D341Med (cell line): Measurements from ENCODE around the gene ANXA1.

ENCODE experiments used
- DNase-seq: peaks from one replicate; pipeline ENCODE4 v3.0.0; 2012; ENCODE audit warnings: low spot score

The ANXA1 gene, protein sequence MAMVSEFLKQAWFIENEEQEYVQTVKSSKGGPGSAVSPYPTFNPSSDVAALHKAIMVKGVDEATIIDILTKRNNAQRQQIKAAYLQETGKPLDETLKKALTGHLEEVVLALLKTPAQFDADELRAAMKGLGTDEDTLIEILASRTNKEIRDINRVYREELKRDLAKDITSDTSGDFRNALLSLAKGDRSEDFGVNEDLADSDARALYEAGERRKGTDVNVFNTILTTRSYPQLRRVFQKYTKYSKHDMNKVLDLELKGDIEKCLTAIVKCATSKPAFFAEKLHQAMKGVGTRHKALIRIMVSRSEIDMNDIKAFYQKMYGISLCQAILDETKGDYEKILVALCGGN

DNA sequence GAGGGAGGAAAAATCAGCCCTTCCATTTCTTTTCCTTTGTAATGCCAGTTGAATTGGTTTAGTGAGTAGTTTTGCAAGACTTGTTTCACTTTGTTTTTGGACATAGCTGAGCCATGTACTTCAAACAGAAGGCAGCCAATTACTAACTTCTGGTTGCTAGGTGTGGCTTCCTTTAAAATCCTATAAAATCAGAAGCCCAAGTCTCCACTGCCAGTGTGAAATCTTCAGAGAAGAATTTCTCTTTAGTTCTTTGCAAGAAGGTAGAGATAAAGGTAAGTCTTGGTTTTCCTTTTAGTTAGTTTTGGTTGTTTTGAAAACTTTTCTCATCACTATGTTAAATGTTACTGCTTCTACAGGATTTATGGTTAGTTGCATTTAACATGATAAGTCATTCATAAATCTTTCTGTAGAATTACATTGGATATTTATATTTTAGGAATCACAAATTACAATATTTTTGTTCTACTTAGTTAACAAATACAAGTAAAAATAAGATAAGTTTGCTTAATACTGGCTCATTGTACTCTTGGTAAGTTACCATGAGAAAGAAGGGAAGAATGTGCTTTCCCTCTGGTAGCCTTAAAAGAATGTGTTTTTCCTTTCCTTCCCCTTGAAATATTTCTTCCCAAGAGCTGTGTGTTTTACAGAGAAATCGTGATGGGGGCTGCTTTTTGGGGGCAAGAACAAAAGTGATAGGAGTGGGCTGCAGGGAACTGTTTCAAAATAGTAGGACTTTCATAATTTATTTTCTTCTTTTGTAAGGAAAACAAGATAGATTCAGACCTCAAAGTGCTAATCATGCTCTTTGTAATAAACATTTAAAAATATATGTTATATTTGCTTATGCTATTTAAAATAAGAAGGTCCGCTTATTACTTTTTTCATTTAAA, at the start of gene ANXA1:
Gene ANXA1 (plus strand): TSS at position 213 of the 890 bp plus-strand sequence. CDS start 6,671 bp downstream, outside the sequence.
- DNase-seq: no peak

- DNase-seq: no peak
These were observed 47.3 kb upstream of the ANXA1 start for GRCh38 chr9:73104342-73104741.

DNA sequence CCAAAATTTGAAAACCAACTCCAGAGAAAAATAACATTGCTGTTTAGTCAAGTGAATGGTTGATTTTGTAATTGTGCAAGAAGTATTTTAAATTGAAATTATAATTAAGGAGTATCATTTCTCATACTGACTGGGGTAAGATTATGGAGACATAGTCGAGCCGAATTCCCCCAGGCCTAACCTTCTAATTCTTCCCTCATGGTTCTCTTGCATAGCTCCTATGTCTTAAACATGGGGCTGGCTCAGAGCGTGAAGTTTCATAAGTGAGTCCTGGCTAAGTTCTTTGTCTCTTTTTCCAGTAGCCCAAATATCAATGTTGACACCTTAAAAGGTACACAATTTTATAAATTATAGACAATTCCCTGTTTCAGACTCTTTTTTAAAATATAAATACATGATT, 46.7 kb upstream of the ANXA1 start:
- DNase-seq: no peak

DNA sequence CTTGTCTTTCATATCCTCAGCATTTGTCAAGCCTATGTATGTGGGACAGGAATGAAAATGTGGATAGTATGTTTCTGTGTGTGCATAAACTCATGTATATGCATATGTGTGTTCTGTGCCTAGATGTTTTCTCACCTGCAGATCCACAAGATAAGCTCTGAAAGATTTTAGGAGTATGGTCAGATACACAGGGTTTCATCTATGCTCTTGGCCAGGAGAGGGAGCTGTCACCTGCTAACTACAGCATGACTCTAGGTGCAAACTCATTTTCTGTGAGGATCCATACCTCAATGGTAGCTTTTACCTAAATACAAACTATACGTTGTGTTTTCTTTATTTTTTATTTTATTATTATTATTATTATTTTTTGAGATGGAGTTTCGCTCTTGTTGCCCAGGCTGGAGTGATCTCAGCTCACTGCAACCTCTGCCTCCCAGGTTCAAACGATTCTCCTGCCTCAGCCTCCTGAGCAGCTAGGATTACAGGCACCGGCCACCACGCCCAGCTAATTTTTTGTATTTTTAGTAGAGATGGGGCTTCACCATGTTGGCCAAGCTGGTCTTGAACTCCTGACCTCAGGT, 44.1 kb upstream of the ANXA1 start:
- DNase-seq: peak; percentile 44

DNA sequence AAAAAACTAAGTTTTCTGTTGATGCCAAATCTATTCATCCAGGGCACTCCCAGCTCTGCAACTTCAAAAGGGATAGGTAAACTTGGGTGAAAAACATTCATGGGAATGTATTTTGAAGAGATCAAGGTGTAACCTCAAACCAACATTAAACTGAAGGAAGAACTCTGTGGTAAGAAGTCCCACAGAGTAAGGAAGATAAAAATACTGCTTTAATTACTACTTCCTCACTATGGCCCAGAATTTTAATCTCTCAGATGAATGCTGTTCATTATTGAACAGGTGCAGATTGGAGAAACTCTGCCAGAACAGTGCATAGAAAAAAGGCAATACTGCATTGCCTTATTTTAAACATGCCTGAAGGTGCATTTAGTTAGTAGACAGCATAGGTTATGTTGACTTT, 37.6 kb upstream of the ANXA1 start:
- no peak for DNase-seq

DNA sequence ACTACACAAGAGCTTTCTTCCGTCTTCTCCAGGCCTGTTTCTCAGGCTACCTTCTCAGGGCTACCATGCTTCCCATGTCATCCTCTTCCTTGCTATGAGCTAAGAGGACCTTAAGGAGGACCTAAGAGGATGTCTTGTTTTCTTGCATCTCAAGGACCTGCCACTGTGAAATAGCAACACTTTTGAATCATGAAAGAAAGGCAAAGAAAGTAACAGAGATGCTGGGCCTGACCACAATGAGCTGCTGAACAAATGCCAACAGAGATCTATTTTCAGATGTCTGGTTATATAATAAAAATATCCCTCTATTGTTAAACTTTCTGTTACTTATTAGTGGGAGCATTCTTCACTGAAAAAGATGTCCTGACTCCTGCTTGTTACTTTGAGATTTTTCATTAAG, 36.7 kb upstream of the ANXA1 start:
- no peak for DNase-seq

DNA sequence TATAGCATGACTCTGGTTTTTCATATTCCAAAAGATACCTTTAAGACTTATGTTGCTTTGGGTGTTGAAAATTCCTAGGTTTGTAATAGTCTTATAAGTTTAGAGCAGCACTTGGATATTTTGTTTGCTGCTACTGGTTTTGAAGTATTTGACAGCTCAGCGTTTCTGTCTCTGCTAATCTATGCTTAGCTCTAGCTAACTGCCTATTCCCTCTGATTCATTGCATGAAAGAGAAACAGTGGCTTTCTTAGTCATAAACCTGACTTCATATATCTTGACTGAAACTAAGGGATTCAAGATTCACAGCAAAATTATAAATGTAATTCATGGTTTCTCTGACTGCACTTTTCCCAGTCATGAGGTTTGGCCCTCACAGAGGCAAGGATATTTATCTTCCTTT, 35.6 kb upstream of the ANXA1 start:
- no peak for DNase-seq

GRCh38 chr9:73116880-73117279, 34.8 kb upstream of the ANXA1 start:
- no peak for DNase-seq

DNA sequence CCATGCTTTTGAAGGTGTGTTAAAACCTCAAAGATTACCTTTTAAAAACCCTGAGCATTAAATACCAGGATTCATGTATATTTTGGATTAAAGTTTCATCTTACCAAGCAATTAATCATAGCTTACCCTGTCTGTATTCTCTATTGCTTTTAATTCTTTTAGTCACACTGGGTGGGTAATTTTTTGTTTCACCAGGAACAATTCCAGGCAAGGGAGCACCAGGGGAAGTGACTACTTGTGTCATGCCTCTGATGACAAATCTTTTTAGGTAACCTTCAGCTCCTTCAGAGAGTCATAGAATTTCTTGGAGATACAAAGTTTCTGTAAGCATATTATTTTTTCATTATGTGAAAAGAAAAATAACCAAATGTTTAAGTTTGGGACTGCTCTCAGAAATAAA, 33.4 kb upstream of the ANXA1 start:
- DNase-seq: no peak

- DNase-seq: no peak
These were observed 32.6 kb upstream of the ANXA1 start for GRCh38 chr9:73118898-73119554.

GRCh38 chr9:73121375-73121935, 30.2 kb upstream of the ANXA1 start:
- no peak for DNase-seq

- no peak for DNase-seq
These were observed 26.0 kb upstream of the ANXA1 start for GRCh38 chr9:73125651-73126050.

GRCh38 chr9:73129941-73130685, 21.6 kb upstream of the ANXA1 start:
- DNase-seq: no peak

- DNase-seq: no peak
These were observed 20.2 kb upstream of the ANXA1 start for GRCh38 chr9:73131461-73131860.

- no peak for DNase-seq
These were observed 19.5 kb upstream of the ANXA1 start for GRCh38 chr9:73132034-73132776.

DNA sequence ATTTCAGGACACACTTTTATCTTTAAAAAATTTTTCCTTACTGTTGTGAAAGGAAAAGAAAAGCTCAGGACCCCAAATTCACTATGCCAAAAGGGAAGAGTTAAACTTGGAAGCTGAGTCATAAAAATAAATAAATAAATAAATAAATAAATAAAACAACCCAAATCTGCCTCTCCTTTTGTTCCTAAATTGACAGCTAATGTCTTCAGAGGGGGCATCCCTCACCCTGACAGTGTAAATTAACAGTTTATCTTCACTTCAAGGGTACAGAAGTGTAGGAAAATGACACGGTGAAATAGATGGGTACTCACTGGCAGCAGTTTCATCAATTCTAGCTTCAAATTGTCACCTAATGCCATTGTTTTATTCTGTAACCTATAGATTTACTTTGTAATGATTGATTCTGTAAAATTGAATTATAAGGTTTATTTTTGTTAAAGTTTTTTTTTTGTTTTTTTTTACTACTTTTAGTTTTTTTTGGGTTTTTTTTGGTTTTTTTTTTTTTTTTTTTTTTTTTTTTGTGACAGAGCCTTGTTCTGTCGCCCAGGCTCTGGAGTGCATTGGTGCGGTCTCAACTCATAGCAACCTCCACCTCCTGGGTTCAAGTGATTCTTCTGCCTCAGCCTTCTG, 18.5 kb upstream of the ANXA1 start:
- DNase-seq: no peak

- DNase-seq: no peak
These were observed 17.7 kb upstream of the ANXA1 start for GRCh38 chr9:73133921-73134407.

GRCh38 chr9:73135394-73135793, 16.3 kb upstream of the ANXA1 start:
- no peak for DNase-seq

DNA sequence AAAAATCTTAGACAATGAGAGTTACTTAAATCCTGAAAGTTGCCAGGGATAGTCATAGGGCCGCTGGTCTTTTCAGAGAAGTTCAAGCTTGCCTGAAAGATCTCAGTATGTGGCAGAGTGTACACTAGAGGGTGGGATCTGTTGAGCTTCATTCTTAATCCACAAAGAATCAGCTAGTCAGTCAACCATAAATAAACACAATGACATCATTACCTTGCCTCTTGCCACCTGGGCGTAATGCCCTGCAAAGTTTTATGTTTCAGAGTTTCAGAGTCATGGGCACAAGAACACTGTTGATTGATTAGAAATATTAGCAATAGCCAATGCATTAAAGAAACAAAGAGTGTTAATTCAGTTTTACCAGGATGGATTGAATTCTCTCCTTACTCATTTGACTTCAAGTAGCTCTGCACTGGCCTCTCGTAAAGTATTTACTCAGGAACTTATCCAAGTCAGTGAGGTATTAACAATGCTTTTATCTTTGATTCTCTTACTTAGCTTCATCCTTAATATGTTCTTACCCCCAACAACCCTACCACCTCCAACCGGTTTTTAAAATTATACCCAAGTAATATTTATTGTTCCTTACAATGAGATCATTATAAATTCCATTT, 14.3 kb upstream of the ANXA1 start:
- no peak for DNase-seq
